ENCODE data around the gene IFI30.

DNA sequence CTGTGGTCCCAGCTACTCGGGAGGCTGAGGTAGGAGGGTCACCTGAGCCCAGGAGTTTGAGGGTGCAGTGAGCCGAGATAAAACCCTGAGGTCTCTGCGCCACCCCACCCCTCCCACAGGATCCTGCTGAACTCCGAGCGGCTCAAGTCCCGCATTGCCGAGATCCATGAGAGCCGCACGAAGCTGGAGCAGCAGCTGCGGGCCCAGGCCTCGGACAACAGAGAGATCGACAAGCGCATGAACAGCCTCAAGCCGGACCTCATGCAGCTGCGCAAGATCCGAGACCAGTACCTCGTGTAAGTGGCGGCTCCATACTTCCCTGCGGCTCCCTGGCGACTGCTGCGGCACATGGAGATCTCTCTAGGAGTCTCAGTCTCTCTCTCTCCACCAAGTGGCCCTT is 6.6 kb upstream of the IFI30 start:
- no peak for TF ChIP-seq CTCF (conservative IDR thresholded peaks at IDR 0.05 in 1 of 2, IDR thresholded peaks at IDR 0.05 in 1 of 2; ENCODE audit: low read depth in 1 of 2, low read length in 2 of 2)
- no peak for TF ChIP-seq EZH2 (IDR thresholded peaks at IDR 0.05; ENCODE audit: low read length, missing control alignments)

Measured in fibroblast of lung (primary cell).